ENCODE measurements around the gene PTPRD. TPM values are rescaled to one million over a fixed set of nuclear protein-coding genes. Genes with fewer than 3 reads are reported as not detected.

PTPRD gene
- total RNA-seq, 2 experiments from 2014 or later, result not detected

GRCh38 chr9:10080012-10080411, 532.8 kb downstream of the PTPRD start:
- Mint-ChIP-seq H3K9me3 (ENCODE audit: low read depth) (no peaks in the 10 kb centered on the region), H3K4me1 (no peaks in the 10 kb centered on the region), H3K4me3 (no peak overlapping the region), H3K27ac (no peak overlapping the region), H3K36me3 (ENCODE audit: low read depth) (no peaks in the 10 kb centered on the region), H3K27me3 (no peaks in the 10 kb centered on the region)
- ATAC-seq, result no peak
- CTCF ChIA-PET, result interaction anchor here (0.6 kb wide), 1 partner anchor 20 kb away, joined by 3 read pairs; no protein-coding TSS in a partner anchor
- no peak for DNase-seq
- POLR2A ChIA-PET, result no interaction called here
- intact Hi-C loops (cut with DNase I, micrococcal nuclease), result no loop called here

- Mint-ChIP-seq H3K27me3 (no peaks in the 10 kb centered on the region), H3K9me3 (ENCODE audit: low read depth) (no peaks in the 10 kb centered on the region), H3K4me3 (no peak overlapping the region), H3K36me3 (ENCODE audit: low read depth) (no peaks in the 10 kb centered on the region), H3K4me1 (no peaks in the 10 kb centered on the region), H3K27ac (no peak overlapping the region)
- ChIA-PET POLR2A (no interaction called here), CTCF (no interaction called here)
- intact Hi-C loops (cut with DNase I, micrococcal nuclease), result no loop called here
- DNase-seq, result no peak
- no peak for ATAC-seq
Measured at GRCh38 chr9:10079284-10079964, 533.4 kb downstream of the PTPRD start.

GRCh38 chr9:10071579-10071978, 541.2 kb downstream of the PTPRD start:
- intact Hi-C loops (cut with DNase I, micrococcal nuclease), result no loop called here
- no peak for DNase-seq
- H3K36me3 Mint-ChIP-seq (ENCODE audit: low read depth), result no peaks in the 10 kb centered on the region
- no peaks in the 10 kb centered on the region for H3K27me3 Mint-ChIP-seq
- no peak overlapping the region for H3K27ac Mint-ChIP-seq
- H3K4me1 Mint-ChIP-seq, result no peaks in the 10 kb centered on the region
- no peak overlapping the region for H3K4me3 Mint-ChIP-seq
- no peaks in the 10 kb centered on the region for H3K9me3 Mint-ChIP-seq (ENCODE audit: low read depth)
- ChIA-PET POLR2A (no interaction called here), CTCF (no interaction called here)
- no peak for ATAC-seq

- CTCF ChIA-PET, result interaction anchor here (1.1 kb wide), 1 partner anchor 9 kb away, joined by 3 read pairs; no protein-coding TSS in a partner anchor
Measured at GRCh38 chr9:10062629-10063395, 550.0 kb downstream of the PTPRD start.

GRCh38 chr9:10059044-10059443, 553.8 kb downstream of the PTPRD start:
- POLR2A ChIA-PET, result no interaction called here
- Mint-ChIP-seq H3K27me3 (no peaks in the 10 kb centered on the region), H3K36me3 (ENCODE audit: low read depth) (no peaks in the 10 kb centered on the region), H3K9me3 (ENCODE audit: low read depth) (no peaks in the 10 kb centered on the region), H3K27ac (no peak overlapping the region), H3K4me3 (no peak overlapping the region), H3K4me1 (no peaks in the 10 kb centered on the region)
- CTCF ChIA-PET, result interaction anchor here (0.8 to 1.3 kb wide), 2 partner anchors 9 to 21 kb away, joined by 3 read pairs; no protein-coding TSS in a partner anchor
- no peak for DNase-seq
- intact Hi-C loops (cut with DNase I, micrococcal nuclease), result no loop called here
- no peak for ATAC-seq

More at GRCh38 chr9:10062629-10063395, 550.0 kb downstream of the PTPRD start:
- H3K4me3 Mint-ChIP-seq, result no peak overlapping the region
- DNase-seq (no peak), ATAC-seq (no peak)
- H3K36me3 Mint-ChIP-seq (ENCODE audit: low read depth), result no peaks in the 10 kb centered on the region
- H3K27ac Mint-ChIP-seq, result no peak overlapping the region
- H3K9me3 Mint-ChIP-seq (ENCODE audit: low read depth), result no peaks in the 10 kb centered on the region
- no peaks in the 10 kb centered on the region for H3K27me3 Mint-ChIP-seq
- POLR2A ChIA-PET, result no interaction called here
- intact Hi-C loops (cut with DNase I, micrococcal nuclease), result no loop called here
- no peaks in the 10 kb centered on the region for H3K4me1 Mint-ChIP-seq

GRCh38 chr9:10055886-10056395, 556.9 kb downstream of the PTPRD start:
- no peak overlapping the region for H3K4me3 Mint-ChIP-seq
- ChIA-PET POLR2A (no interaction called here), CTCF (no interaction called here)
- H3K27me3 Mint-ChIP-seq, result no peaks in the 10 kb centered on the region
- no peaks in the 10 kb centered on the region for H3K9me3 Mint-ChIP-seq (ENCODE audit: low read depth)
- ATAC-seq (no peak), DNase-seq (no peak)
- H3K27ac Mint-ChIP-seq, result no peak overlapping the region
- H3K36me3 Mint-ChIP-seq (ENCODE audit: low read depth), result no peaks in the 10 kb centered on the region
- intact Hi-C loops (cut with DNase I, micrococcal nuclease), result no loop called here
- H3K4me1 Mint-ChIP-seq, result no peaks in the 10 kb centered on the region

- no peak overlapping the region for H3K4me3 Mint-ChIP-seq
- no peaks in the 10 kb centered on the region for H3K4me1 Mint-ChIP-seq
- DNase-seq, result no peak
- no peaks in the 10 kb centered on the region for H3K36me3 Mint-ChIP-seq (ENCODE audit: low read depth)
- intact Hi-C loops (cut with DNase I, micrococcal nuclease), result no loop called here
- H3K27me3 Mint-ChIP-seq, result no peaks in the 10 kb centered on the region
- no peak overlapping the region for H3K27ac Mint-ChIP-seq
- ChIA-PET CTCF (no interaction called here), POLR2A (no interaction called here)
- ATAC-seq, result no peak
- no peaks in the 10 kb centered on the region for H3K9me3 Mint-ChIP-seq (ENCODE audit: low read depth)
Measured at GRCh38 chr9:10054456-10054855, 558.3 kb downstream of the PTPRD start.

- H3K36me3 Mint-ChIP-seq (ENCODE audit: low read depth), result no peaks in the 10 kb centered on the region
- ChIA-PET CTCF (interaction anchor here (1.0 kb wide), 1 partner anchor 11 kb away, joined by 3 read pairs; no protein-coding TSS in a partner anchor), POLR2A (no interaction called here)
- ATAC-seq (no peak), DNase-seq (no peak)
- H3K9me3 Mint-ChIP-seq (ENCODE audit: low read depth), result no peaks in the 10 kb centered on the region
- H3K4me1 Mint-ChIP-seq, result no peaks in the 10 kb centered on the region
- H3K27ac Mint-ChIP-seq, result no peak overlapping the region
- no peak overlapping the region for H3K4me3 Mint-ChIP-seq
- intact Hi-C loops (cut with DNase I, micrococcal nuclease), result no loop called here
- no peaks in the 10 kb centered on the region for H3K27me3 Mint-ChIP-seq
Measured at GRCh38 chr9:10052916-10053315, 559.9 kb downstream of the PTPRD start.

- Mint-ChIP-seq H3K9me3 (ENCODE audit: low read depth) (no peaks in the 10 kb centered on the region), H3K27ac (no peak overlapping the region), H3K4me3 (no peak overlapping the region), H3K4me1 (no peaks in the 10 kb centered on the region), H3K27me3 (no peaks in the 10 kb centered on the region), H3K36me3 (ENCODE audit: low read depth) (no peaks in the 10 kb centered on the region)
- ChIA-PET CTCF (no interaction called here), POLR2A (no interaction called here)
- ATAC-seq (no peak), DNase-seq (no peak)
- intact Hi-C loops (cut with DNase I, micrococcal nuclease), result no loop called here
Measured at GRCh38 chr9:10052181-10052580, 560.6 kb downstream of the PTPRD start.

- ATAC-seq, result no peak
- no peak overlapping the region for H3K4me3 Mint-ChIP-seq
- no peaks in the 10 kb centered on the region for H3K27me3 Mint-ChIP-seq
- intact Hi-C loops (cut with DNase I, micrococcal nuclease), result no loop called here
- no peaks in the 10 kb centered on the region for H3K36me3 Mint-ChIP-seq (ENCODE audit: low read depth)
- no peaks in the 10 kb centered on the region for H3K9me3 Mint-ChIP-seq (ENCODE audit: low read depth)
- CTCF ChIA-PET, result no interaction called here
- POLR2A ChIA-PET, result no interaction called here
- no peaks in the 10 kb centered on the region for H3K4me1 Mint-ChIP-seq
- H3K27ac Mint-ChIP-seq, result no peak overlapping the region
- DNase-seq, result no peak
Measured at GRCh38 chr9:10050016-10050415, 562.8 kb downstream of the PTPRD start.

GRCh38 chr9:10048994-10049393, 563.8 kb downstream of the PTPRD start:
- DNase-seq (no peak), ATAC-seq (no peak)
- Mint-ChIP-seq H3K4me3 (no peak overlapping the region), H3K36me3 (ENCODE audit: low read depth) (no peaks in the 10 kb centered on the region), H3K9me3 (ENCODE audit: low read depth) (no peaks in the 10 kb centered on the region), H3K27ac (no peak overlapping the region), H3K4me1 (no peaks in the 10 kb centered on the region), H3K27me3 (no peaks in the 10 kb centered on the region)
- intact Hi-C loops (cut with DNase I, micrococcal nuclease), result no loop called here
- ChIA-PET POLR2A (no interaction called here), CTCF (no interaction called here)

- no peak for DNase-seq
- Mint-ChIP-seq H3K27ac (no peak overlapping the region), H3K36me3 (ENCODE audit: low read depth) (no peaks in the 10 kb centered on the region), H3K4me3 (no peak overlapping the region), H3K27me3 (no peaks in the 10 kb centered on the region), H3K4me1 (no peaks in the 10 kb centered on the region), H3K9me3 (ENCODE audit: low read depth) (no peaks in the 10 kb centered on the region)
- intact Hi-C loops (cut with DNase I, micrococcal nuclease), result no loop called here
- ChIA-PET POLR2A (no interaction called here), CTCF (no interaction called here)
- ATAC-seq, result no peak
Measured at GRCh38 chr9:10045598-10045997, 567.2 kb downstream of the PTPRD start.

Data from activated CD4-positive, alpha-beta T cell treated with anti-CD3 and anti-CD28 coated beads for 36 hours (primary cell).